H9 (cell line): Measurements from ENCODE around the gene ZNF8. TPM values are rescaled to one million over a fixed set of nuclear protein-coding genes. Genes with fewer than 3 reads are reported as not detected.

Source experiments
- DNase-seq: peaks from one replicate; pipeline ENCODE4 v3.0.0-alpha.2; 2017
- H2AFZ ChIP-seq: one replicate; pipeline ENCODE4 v1.6.1; 2013; ENCODE audit warnings: mild to moderate bottlenecking, low read length, control low read depth, moderate library complexity
- H2AK5ac ChIP-seq: 2 replicates; pipeline ENCODE4 v1.6.1; 2013; ENCODE audit warnings: low read length, control low read depth, mixed read lengths; ENCODE audit not compliant: insufficient read length
- H2BK120ac ChIP-seq: one replicate; pipeline ENCODE4 v1.6.1; 2013; ENCODE audit warnings: low read depth, mild to moderate bottlenecking, low read length, control low read depth, inconsistent platforms; ENCODE audit not compliant: poor library complexity, severe bottlenecking
- H2BK12ac ChIP-seq: 2 replicates; pipeline ENCODE4 v1.6.1; 2013; ENCODE audit warnings: low read length, control low read depth, mixed read lengths, low read depth; ENCODE audit not compliant: insufficient read length
- H2BK15ac ChIP-seq: 2 replicates; pipeline ENCODE4 v1.6.1; 2013; ENCODE audit warnings: low read depth, low read length, control low read depth
- H2BK20ac ChIP-seq: one replicate; pipeline ENCODE4 v1.6.1; 2013; ENCODE audit warnings: low read depth, mild to moderate bottlenecking, low read length, control low read depth, inconsistent platforms; ENCODE audit not compliant: poor library complexity, severe bottlenecking
- H2BK5ac ChIP-seq: 2 replicates; pipeline ENCODE4 v1.6.1; 2013; ENCODE audit warnings: low read length, control low read depth, mixed read lengths; ENCODE audit not compliant: insufficient read length
- H3K14ac ChIP-seq: 2 replicates; pipeline ENCODE4 v1.6.1; 2013; ENCODE audit warnings: low read length, control low read depth; ENCODE audit not compliant: insufficient read depth
- H3K18ac ChIP-seq: 2 replicates; pipeline ENCODE4 v1.6.1; 2013; ENCODE audit warnings: low read depth, mild to moderate bottlenecking, mixed read lengths, low read length, control low read depth; ENCODE audit not compliant: insufficient read length
- H3K23ac ChIP-seq: 2 replicates; pipeline ENCODE4 v1.6.1; 2013; ENCODE audit warnings: low read length, control low read depth, mixed read lengths, low read depth; ENCODE audit not compliant: insufficient read length
- H3K23me2 ChIP-seq: 2 replicates; pipeline ENCODE4 v1.6.1; 2013; ENCODE audit warnings: low read depth, mild to moderate bottlenecking, mixed read lengths, low read length, control low read depth; ENCODE audit not compliant: insufficient read length, poor library complexity, severe bottlenecking
- H3K27ac ChIP-seq: 2 replicates; pipeline ENCODE4 v1.5.1; 2013; ENCODE audit warnings: low read length, control low read depth, mixed read lengths, low read depth; ENCODE audit not compliant: insufficient read length
- H3K27me3 ChIP-seq: 2 replicates; pipeline ENCODE4 v1.6.1; 2013; ENCODE audit warnings: low read length, control low read depth, inconsistent platforms; ENCODE audit not compliant: insufficient read depth
- H3K4ac ChIP-seq: 2 replicates; pipeline ENCODE4 v1.6.1; 2013; ENCODE audit warnings: low read depth, mild to moderate bottlenecking, control low read depth, inconsistent platforms, low read length, moderate library complexity
- H3K4me1 ChIP-seq: 2 replicates; pipeline ENCODE4 v1.6.1; 2013; ENCODE audit warnings: low read length, control low read depth, inconsistent platforms; ENCODE audit not compliant: insufficient read depth
- H3K4me2 ChIP-seq: 2 replicates; pipeline ENCODE4 v1.6.1; 2013; ENCODE audit warnings: low read length, control low read depth, mixed read lengths; ENCODE audit not compliant: insufficient read length, insufficient read depth
- H3K56ac ChIP-seq: 2 replicates; pipeline ENCODE4 v1.6.1; 2013; ENCODE audit warnings: low read depth, mild to moderate bottlenecking, mixed read lengths, low read length, control low read depth; ENCODE audit not compliant: insufficient read length
- H3K79me1 ChIP-seq: 2 replicates; pipeline ENCODE4 v1.6.1; 2013; ENCODE audit warnings: low read depth, mild to moderate bottlenecking, moderate library complexity, low read length, control low read depth, inconsistent platforms; ENCODE audit not compliant: insufficient read depth, poor library complexity, severe bottlenecking
- H3K79me2 ChIP-seq: 2 replicates; pipeline ENCODE4 v1.6.1; 2013; ENCODE audit warnings: low read length, control low read depth, inconsistent platforms; ENCODE audit not compliant: insufficient read depth
- H3K9ac ChIP-seq: 2 replicates; pipeline ENCODE4 v1.6.1; 2013; ENCODE audit warnings: low read length, control low read depth, mixed read lengths; ENCODE audit not compliant: insufficient read length; ENCODE audit errors: extremely low read depth
- H3K9me3 ChIP-seq: one replicate; pipeline ENCODE4 v1.6.1; 2013; ENCODE audit warnings: low read depth, low read length, inconsistent platforms; ENCODE audit not compliant: control insufficient read depth
- H3T11ph ChIP-seq: one replicate; pipeline ENCODE4 v1.6.1; 2013; ENCODE audit warnings: mild to moderate bottlenecking, low read length, control low read depth, inconsistent platforms
- H4K20me1 ChIP-seq: one replicate; pipeline ENCODE4 v1.6.1; 2013; ENCODE audit not compliant: control insufficient read depth, insufficient read length, insufficient read depth
- H4K5ac ChIP-seq: 2 replicates; pipeline ENCODE4 v1.6.1; 2013; ENCODE audit warnings: low read depth, mild to moderate bottlenecking, mixed read lengths, low read length, control low read depth; ENCODE audit not compliant: insufficient read length
- H4K8ac ChIP-seq: replicated peaks from 2 replicates; pipeline ENCODE4 v1.6.1; 2013; ENCODE audit warnings: low read length, control low read depth, mixed read lengths, low read depth; ENCODE audit not compliant: insufficient read length
- H4K91ac ChIP-seq: 2 replicates; pipeline ENCODE4 v1.6.1; 2013; ENCODE audit warnings: low read depth, mild to moderate bottlenecking, moderate library complexity, mixed read lengths, low read length, control low read depth; ENCODE audit not compliant: insufficient read length
- H3K27ac Mint-ChIP-seq, 3 experiments: 2 replicates in 2 of 3; 3 replicates in 1 of 3; pipeline ENCODE4 v1.8.0; 2020 to 2021; ENCODE audit warnings: mixed read lengths in 3 of 3, mild to moderate bottlenecking in 1 of 3, moderate library complexity in 1 of 3
- H3K27me3 Mint-ChIP-seq: 2 replicates; pipeline ENCODE4 v1.8.0; 2021; ENCODE audit warnings: low read depth, mild to moderate bottlenecking, moderate library complexity, mixed read lengths
- H3K36me3 Mint-ChIP-seq, 3 experiments: 2 replicates in 2 of 3; 3 replicates in 1 of 3; pipeline ENCODE4 v1.8.0; 2020 to 2021; ENCODE audit warnings: low read depth in 3 of 3, mixed read lengths in 3 of 3; ENCODE audit not compliant: insufficient read depth in 1 of 3
- H3K4me1 Mint-ChIP-seq, 2 experiments: 2 replicates each; pipeline ENCODE4 v1.8.0; 2020; ENCODE audit warnings: mixed read lengths in 2 of 2
- H3K4me3 Mint-ChIP-seq, 2 experiments: 2 replicates in 1 of 2; 3 replicates in 1 of 2; pipeline ENCODE4 v1.8.0; 2020 to 2021; ENCODE audit warnings: mild to moderate bottlenecking in 2 of 2, mixed read lengths in 2 of 2, moderate library complexity in 1 of 2
- H3K9me3 Mint-ChIP-seq, 2 experiments: 2 replicates in 1 of 2; 3 replicates in 1 of 2; pipeline ENCODE4 v1.8.0; 2020; ENCODE audit warnings: mild to moderate bottlenecking in 2 of 2, mixed read lengths in 2 of 2, moderate library complexity in 1 of 2
- WGBS: extraction: QIAGEN DNeasy Blood & Tissue Kit; methylation state at CpG from one replicate; pipeline ENCODE4 v1.1.7; 2013; ENCODE audit warnings: missing lambda C conversion rate, low lambda C conversion rate, mixed read lengths; ENCODE audit not compliant: insufficient read length; ENCODE audit errors: extremely low coverage; 5-methylcytosine and 5-hydroxymethylcytosine counted together
- total RNA-seq: library from RNA; stranded (reverse); gene quantifications from 2 replicates; pipeline ENCODE4 v1.2.1, GENCODE V29; 2021
- TF ChIP-seq, protein P1 (sequence below): fragments of 200-600 bp; sonication (generic); conservative IDR thresholded peaks from 3 replicates; pipeline ENCODE4 v1.8.0; 2021; ENCODE audit warnings: antibody characterized with exemption, mild to moderate bottlenecking

ZNF8 gene
- total RNA-seq, 1 experiment from 2014 or later, result 17.3 TPM

DNA sequence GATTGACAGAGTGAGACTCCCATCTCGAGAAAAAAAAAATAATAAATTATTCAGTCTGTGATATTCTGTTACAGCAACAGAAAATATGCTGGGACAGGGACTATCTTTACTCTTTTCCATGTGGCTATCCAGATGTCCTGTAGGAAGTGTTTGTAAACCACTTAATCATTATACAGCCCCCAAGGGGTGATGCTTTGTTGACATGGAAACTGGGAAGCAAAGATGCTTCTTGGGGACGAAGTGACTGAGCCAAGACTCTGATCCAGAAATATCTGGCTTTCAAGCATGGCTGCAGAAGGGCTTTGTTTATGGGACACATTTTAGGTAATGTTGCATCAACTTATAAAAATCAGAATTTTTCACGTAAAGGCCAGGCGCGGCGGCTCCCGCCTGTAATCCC is 5.4 kb downstream of the ZNF8 start:
- no peak overlapping the region for H3K14ac ChIP-seq
- H3K23ac ChIP-seq, result no peak overlapping the region
- WGBS, result no CpG with 5 or more reads among the region's 7 CpGs
- H4K5ac ChIP-seq, result no peak overlapping the region
- Mint-ChIP-seq H3K4me1 (peaks cover 19% of the 10 kb centered on the region in 2 experiments), H3K27ac (no peak overlapping the region), H3K27me3 (no peaks in the 10 kb centered on the region), H3K36me3 (peaks cover 58 to 69% (median 68%) of the 10 kb centered on the region in 3 experiments), H3K4me3 (no peak overlapping the region), H3K9me3 (0 out of 5 replicates have a peak, but pooled peaks cover 0 to 3% of the 10 kb centered on the region in 2 experiments)
- H3K9ac ChIP-seq, result no peak overlapping the region
- H3K79me1 ChIP-seq, result peaks cover 18% of the 10 kb centered on the region
- H2BK20ac ChIP-seq, result no peak overlapping the region
- H3K4ac ChIP-seq, result no peak overlapping the region
- TF ChIP-seq, protein P1, sequence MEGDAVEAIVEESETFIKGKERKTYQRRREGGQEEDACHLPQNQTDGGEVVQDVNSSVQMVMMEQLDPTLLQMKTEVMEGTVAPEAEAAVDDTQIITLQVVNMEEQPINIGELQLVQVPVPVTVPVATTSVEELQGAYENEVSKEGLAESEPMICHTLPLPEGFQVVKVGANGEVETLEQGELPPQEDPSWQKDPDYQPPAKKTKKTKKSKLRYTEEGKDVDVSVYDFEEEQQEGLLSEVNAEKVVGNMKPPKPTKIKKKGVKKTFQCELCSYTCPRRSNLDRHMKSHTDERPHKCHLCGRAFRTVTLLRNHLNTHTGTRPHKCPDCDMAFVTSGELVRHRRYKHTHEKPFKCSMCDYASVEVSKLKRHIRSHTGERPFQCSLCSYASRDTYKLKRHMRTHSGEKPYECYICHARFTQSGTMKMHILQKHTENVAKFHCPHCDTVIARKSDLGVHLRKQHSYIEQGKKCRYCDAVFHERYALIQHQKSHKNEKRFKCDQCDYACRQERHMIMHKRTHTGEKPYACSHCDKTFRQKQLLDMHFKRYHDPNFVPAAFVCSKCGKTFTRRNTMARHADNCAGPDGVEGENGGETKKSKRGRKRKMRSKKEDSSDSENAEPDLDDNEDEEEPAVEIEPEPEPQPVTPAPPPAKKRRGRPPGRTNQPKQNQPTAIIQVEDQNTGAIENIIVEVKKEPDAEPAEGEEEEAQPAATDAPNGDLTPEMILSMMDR, result no peak
- DNase-seq, result no peak
- peaks cover 2% of the 10 kb centered on the region for H4K20me1 ChIP-seq
- H4K8ac ChIP-seq, result no peak overlapping the region
- H3K4me2 ChIP-seq, result no peak overlapping the region
- H2BK15ac ChIP-seq, result no peak overlapping the region
- H2BK12ac ChIP-seq, result no peak overlapping the region
- H3K27me3 ChIP-seq, result no peaks in the 10 kb centered on the region
- H2AFZ ChIP-seq, result no peak overlapping the region
- no peak overlapping the region for H2BK120ac ChIP-seq
- H3K18ac ChIP-seq, result no peak overlapping the region
- no peaks in the 10 kb centered on the region for H3K9me3 ChIP-seq
- H2BK5ac ChIP-seq, result no peak overlapping the region
- no peak overlapping the region for H2AK5ac ChIP-seq
- H3T11ph ChIP-seq, result no peak overlapping the region
- H3K27ac ChIP-seq, result no peak overlapping the region
- H3K4me1 ChIP-seq, result peaks cover 9% of the 10 kb centered on the region; the same call in 1 of the 2 replicates
- peaks cover 5% of the 10 kb centered on the region for H3K23me2 ChIP-seq
- no peak overlapping the region for H4K91ac ChIP-seq
- H3K79me2 ChIP-seq, result peaks cover 32% of the 10 kb centered on the region
- no peak overlapping the region for H3K56ac ChIP-seq
